ENCODE measurements around the gene NR5A2.
A peak's percentile ranks its signal among the peaks of the same experiment; 100 is the strongest.

The NR5A2 gene

DNA sequence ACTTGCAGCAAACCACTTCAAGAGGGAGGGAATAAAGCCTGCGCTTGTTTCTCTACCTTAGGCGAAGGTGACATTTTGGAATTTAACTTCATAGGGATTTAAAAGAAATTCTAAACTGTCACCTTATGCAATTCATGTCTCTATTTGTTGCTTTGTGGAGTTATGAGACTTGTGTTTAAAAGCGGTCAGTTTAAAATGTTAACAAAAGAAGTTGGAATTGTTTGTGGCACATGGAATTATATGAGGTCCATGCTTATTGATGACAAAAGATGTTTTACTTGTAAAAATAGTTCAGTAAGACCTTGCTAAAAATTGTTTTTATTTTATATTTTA is 15.8 kb downstream of the NR5A2 start:
- Histone ChIP-seq H3K27ac (no peak overlapping the region), H3K27me3 (ENCODE audit: control insufficient read depth, insufficient read depth, low read length) (peaks cover 35% of the 10 kb centered on the region), H3K36me3 (ENCODE audit: control insufficient read depth, insufficient read depth, low read length) (no peaks in the 10 kb centered on the region), H3K9ac (no peak overlapping the region), H3K4me3 (ENCODE audit: low read depth, low read length) (peak overlapping the region; percentile 18), H3K79me2 (no peaks in the 10 kb centered on the region), H2AFZ (no peak overlapping the region), H3K9me3 (ENCODE audit: control insufficient read depth, low read length) (no peaks in the 10 kb centered on the region), H3K4me2 (ENCODE audit: low read length) (peak overlapping the region; percentile 9), H3K4me1 (no peaks in the 10 kb centered on the region)
- TF ChIP-seq, protein P1, sequence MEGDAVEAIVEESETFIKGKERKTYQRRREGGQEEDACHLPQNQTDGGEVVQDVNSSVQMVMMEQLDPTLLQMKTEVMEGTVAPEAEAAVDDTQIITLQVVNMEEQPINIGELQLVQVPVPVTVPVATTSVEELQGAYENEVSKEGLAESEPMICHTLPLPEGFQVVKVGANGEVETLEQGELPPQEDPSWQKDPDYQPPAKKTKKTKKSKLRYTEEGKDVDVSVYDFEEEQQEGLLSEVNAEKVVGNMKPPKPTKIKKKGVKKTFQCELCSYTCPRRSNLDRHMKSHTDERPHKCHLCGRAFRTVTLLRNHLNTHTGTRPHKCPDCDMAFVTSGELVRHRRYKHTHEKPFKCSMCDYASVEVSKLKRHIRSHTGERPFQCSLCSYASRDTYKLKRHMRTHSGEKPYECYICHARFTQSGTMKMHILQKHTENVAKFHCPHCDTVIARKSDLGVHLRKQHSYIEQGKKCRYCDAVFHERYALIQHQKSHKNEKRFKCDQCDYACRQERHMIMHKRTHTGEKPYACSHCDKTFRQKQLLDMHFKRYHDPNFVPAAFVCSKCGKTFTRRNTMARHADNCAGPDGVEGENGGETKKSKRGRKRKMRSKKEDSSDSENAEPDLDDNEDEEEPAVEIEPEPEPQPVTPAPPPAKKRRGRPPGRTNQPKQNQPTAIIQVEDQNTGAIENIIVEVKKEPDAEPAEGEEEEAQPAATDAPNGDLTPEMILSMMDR (IDR thresholded peaks at IDR 0.05) = no peak

DNA sequence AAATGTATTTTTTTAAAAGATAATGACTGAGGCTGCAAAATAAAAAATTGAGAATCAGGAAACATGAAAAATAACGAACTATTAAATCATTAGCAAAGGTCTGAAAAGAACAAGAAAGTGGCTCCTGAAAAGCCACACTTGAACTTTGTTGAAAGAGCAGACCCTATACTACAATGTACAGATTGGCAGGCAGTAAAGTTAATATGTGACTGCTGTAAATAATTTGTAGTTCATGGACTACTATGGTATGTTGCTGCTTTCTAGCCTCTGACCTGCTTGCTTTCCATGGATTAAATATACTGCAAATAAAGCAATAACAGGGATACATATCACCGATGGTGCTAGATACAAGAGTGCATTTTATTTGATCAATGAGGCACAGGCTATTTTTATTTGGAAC is 18.6 kb downstream of the NR5A2 start:
- Histone ChIP-seq H3K9me3 (ENCODE audit: control insufficient read depth, low read length) (no peaks in the 10 kb centered on the region), H3K79me2 (no peaks in the 10 kb centered on the region), H2AFZ (no peak overlapping the region), H3K27ac (no peak overlapping the region), H3K36me3 (ENCODE audit: control insufficient read depth, insufficient read depth, low read length) (no peaks in the 10 kb centered on the region), H3K27me3 (ENCODE audit: control insufficient read depth, insufficient read depth, low read length) (peaks cover 15% of the 10 kb centered on the region), H3K9ac (no peak overlapping the region), H3K4me2 (ENCODE audit: low read length) (no peak overlapping the region), H3K4me3 (ENCODE audit: low read depth, low read length) (no peak overlapping the region), H3K4me1 (no peaks in the 10 kb centered on the region)
- TF ChIP-seq, protein P1 (IDR thresholded peaks at IDR 0.05) = no peak

DNA sequence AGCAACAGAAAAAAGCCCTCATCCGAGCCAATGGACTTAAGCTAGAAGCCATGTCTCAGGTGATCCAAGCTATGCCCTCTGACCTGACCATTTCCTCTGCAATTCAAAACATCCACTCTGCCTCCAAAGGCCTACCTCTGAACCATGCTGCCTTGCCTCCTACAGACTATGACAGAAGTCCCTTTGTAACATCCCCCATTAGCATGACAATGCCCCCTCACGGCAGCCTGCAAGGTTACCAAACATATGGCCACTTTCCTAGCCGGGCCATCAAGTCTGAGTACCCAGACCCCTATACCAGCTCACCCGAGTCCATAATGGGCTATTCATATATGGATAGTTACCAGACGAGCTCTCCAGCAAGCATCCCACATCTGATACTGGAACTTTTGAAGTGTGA is 20.7 kb downstream of the NR5A2 start:
- no peak overlapping the region for H2AFZ ChIP-seq
- H3K36me3 ChIP-seq (ENCODE audit: control insufficient read depth, insufficient read depth, low read length) = no peaks in the 10 kb centered on the region
- H3K9me3 ChIP-seq (ENCODE audit: control insufficient read depth, low read length) = no peaks in the 10 kb centered on the region
- H3K9ac ChIP-seq = no peak overlapping the region
- H3K79me2 ChIP-seq = no peaks in the 10 kb centered on the region
- H3K4me1 ChIP-seq = no peaks in the 10 kb centered on the region
- H3K4me2 ChIP-seq (ENCODE audit: low read length) = no peak overlapping the region
- H3K27ac ChIP-seq = no peak overlapping the region
- no peaks in the 10 kb centered on the region for H3K27me3 ChIP-seq (ENCODE audit: control insufficient read depth, insufficient read depth, low read length)
- no peak overlapping the region for H3K4me3 ChIP-seq (ENCODE audit: low read depth, low read length)
- TF ChIP-seq, protein P1 (IDR thresholded peaks at IDR 0.05) = no peak

DNA sequence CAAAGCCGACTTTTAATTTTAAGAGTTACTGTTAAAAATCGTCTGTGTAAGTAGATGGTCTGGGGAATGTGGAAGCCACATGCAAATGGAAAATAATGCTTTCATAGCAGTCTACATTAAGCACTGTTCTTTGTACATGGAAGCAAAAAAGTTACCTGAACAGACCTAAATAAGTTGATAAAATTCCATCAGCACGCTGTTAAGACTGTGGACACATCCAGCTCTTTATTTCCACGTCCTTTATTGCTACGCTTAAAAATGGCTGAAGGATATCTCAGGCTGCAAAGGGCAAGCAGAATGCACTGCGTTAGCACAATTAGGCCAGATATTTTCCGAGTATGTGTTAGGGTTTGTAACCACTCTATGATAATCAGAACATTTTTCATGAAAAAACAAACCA is 22.3 kb downstream of the NR5A2 start:
- TF ChIP-seq, protein P1 (IDR thresholded peaks at IDR 0.05) = no peak
- no peak overlapping the region for H3K27ac ChIP-seq
- no peaks in the 10 kb centered on the region for H3K36me3 ChIP-seq (ENCODE audit: control insufficient read depth, insufficient read depth, low read length)
- no peak overlapping the region for H3K4me2 ChIP-seq (ENCODE audit: low read length)
- H3K9ac ChIP-seq = no peak overlapping the region
- H3K9me3 ChIP-seq (ENCODE audit: control insufficient read depth, low read length) = no peaks in the 10 kb centered on the region
- no peaks in the 10 kb centered on the region for H3K79me2 ChIP-seq
- no peaks in the 10 kb centered on the region for H3K27me3 ChIP-seq (ENCODE audit: control insufficient read depth, insufficient read depth, low read length)
- H2AFZ ChIP-seq = no peak overlapping the region
- H3K4me3 ChIP-seq (ENCODE audit: low read depth, low read length) = no peak overlapping the region
- H3K4me1 ChIP-seq = no peaks in the 10 kb centered on the region

DNA sequence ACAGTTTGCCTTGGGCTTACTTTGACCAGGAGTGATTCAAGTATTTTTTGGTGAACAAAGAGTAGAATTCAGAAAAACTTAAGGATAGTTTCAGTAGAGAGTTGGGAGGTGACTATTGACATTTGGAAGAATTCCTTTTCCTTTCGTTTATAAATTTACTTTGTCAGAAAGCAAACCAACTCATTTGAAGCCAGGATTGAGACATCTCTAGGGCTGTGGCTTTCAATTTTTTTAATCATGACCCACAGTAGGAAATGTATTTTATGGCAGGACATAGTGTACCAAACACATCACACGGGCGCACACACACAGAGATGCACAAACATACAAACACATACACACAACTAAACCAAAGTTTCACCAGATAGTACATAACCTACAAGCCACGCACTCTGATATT is 24.1 kb downstream of the NR5A2 start:
- Histone ChIP-seq H3K4me2 (ENCODE audit: low read length) (no peak overlapping the region), H2AFZ (no peak overlapping the region), H3K9me3 (ENCODE audit: control insufficient read depth, low read length) (no peaks in the 10 kb centered on the region), H3K36me3 (ENCODE audit: control insufficient read depth, insufficient read depth, low read length) (no peaks in the 10 kb centered on the region), H3K4me1 (no peaks in the 10 kb centered on the region), H3K27ac (no peak overlapping the region), H3K79me2 (no peaks in the 10 kb centered on the region), H3K27me3 (ENCODE audit: control insufficient read depth, insufficient read depth, low read length) (no peaks in the 10 kb centered on the region), H3K4me3 (ENCODE audit: low read depth, low read length) (no peak overlapping the region), H3K9ac (no peak overlapping the region)
- TF ChIP-seq, protein P1 (IDR thresholded peaks at IDR 0.05) = no peak

Measured in parathyroid adenoma (tissue), 2 donors.